ENCODE results near the gene GPR146. TPM values are rescaled to one million over a fixed set of nuclear protein-coding genes. Genes with fewer than 3 reads are reported as not detected.

GPR146 gene
- total RNA-seq, 1 experiment from 2014 or later, result 0.95 TPM

GRCh38 chr7:1085266-1085665, 40.9 kb downstream of the GPR146 start:
- Histone ChIP-seq H3K27ac (ENCODE audit: low read depth, low read length, poor library complexity, severe bottlenecking) (no peak overlapping the region), H3K9me3 (ENCODE audit: low read depth, low read length, poor library complexity, severe bottlenecking) (no peaks in the 10 kb centered on the region), H3K4me3 (ENCODE audit: low read depth, low read length, poor library complexity, severe bottlenecking) (no peak overlapping the region), H3K27me3 (replicated peaks; ENCODE audit: insufficient read depth, low read depth, low read length, poor library complexity) (no peaks in the 10 kb centered on the region), H3K36me3 (ENCODE audit: insufficient read depth, low read length, poor library complexity, severe bottlenecking) (no peaks in the 10 kb centered on the region), H3K4me1 (ENCODE audit: insufficient read depth, low read length, poor library complexity, severe bottlenecking) (peaks cover 12% of the 10 kb centered on the region)
- POLR2A ChIA-PET (ENCODE audit: low non-redundant PET), result no interaction called here
- CTCF ChIA-PET, result no interaction called here
- DNase-seq (ENCODE audit: low spot score), result no peak
- intact Hi-C loops (cut with micrococcal nuclease; ENCODE audit: unreplicated experiment), result no loop called here
- no TSS peak for BruUV-seq (replicated peaks)
- no peak for TF ChIP-seq EZH2 (IDR thresholded peaks at IDR 0.05; ENCODE audit: borderline replicate concordance, low read depth, low read length, poor library complexity, severe bottlenecking)
- no peak for TF ChIP-seq CTCF (conservative IDR thresholded peaks at IDR 0.05; ENCODE audit: low read depth, low read length)

- no TSS peak for BruUV-seq (replicated peaks)
- Histone ChIP-seq H3K4me3 (ENCODE audit: low read depth, low read length, poor library complexity, severe bottlenecking) (no peak overlapping the region), H3K27me3 (replicated peaks; ENCODE audit: insufficient read depth, low read depth, low read length, poor library complexity) (no peaks in the 10 kb centered on the region), H3K36me3 (ENCODE audit: insufficient read depth, low read length, poor library complexity, severe bottlenecking) (no peaks in the 10 kb centered on the region), H3K27ac (ENCODE audit: low read depth, low read length, poor library complexity, severe bottlenecking) (no peak overlapping the region), H3K4me1 (ENCODE audit: insufficient read depth, low read length, poor library complexity, severe bottlenecking) (peaks cover 12% of the 10 kb centered on the region), H3K9me3 (ENCODE audit: low read depth, low read length, poor library complexity, severe bottlenecking) (no peaks in the 10 kb centered on the region)
- ChIA-PET CTCF (interaction anchor here (0.6 to 1.0 kb wide), 5 partner anchors 11 to 31 kb away, joined by 3 to 6 read pairs (median 4); no protein-coding TSS in a partner anchor), POLR2A (ENCODE audit: low non-redundant PET) (no interaction called here)
- TF ChIP-seq EZH2 (IDR thresholded peaks at IDR 0.05; ENCODE audit: borderline replicate concordance, low read depth, low read length, poor library complexity, severe bottlenecking) (no peak), CTCF (conservative IDR thresholded peaks at IDR 0.05; ENCODE audit: low read depth, low read length) (no peak)
- no peak for DNase-seq (ENCODE audit: low spot score)
- intact Hi-C loops (cut with micrococcal nuclease; ENCODE audit: unreplicated experiment), result no loop called here
These were observed 41.6 kb downstream of the GPR146 start for GRCh38 chr7:1085910-1086421.

DNA sequence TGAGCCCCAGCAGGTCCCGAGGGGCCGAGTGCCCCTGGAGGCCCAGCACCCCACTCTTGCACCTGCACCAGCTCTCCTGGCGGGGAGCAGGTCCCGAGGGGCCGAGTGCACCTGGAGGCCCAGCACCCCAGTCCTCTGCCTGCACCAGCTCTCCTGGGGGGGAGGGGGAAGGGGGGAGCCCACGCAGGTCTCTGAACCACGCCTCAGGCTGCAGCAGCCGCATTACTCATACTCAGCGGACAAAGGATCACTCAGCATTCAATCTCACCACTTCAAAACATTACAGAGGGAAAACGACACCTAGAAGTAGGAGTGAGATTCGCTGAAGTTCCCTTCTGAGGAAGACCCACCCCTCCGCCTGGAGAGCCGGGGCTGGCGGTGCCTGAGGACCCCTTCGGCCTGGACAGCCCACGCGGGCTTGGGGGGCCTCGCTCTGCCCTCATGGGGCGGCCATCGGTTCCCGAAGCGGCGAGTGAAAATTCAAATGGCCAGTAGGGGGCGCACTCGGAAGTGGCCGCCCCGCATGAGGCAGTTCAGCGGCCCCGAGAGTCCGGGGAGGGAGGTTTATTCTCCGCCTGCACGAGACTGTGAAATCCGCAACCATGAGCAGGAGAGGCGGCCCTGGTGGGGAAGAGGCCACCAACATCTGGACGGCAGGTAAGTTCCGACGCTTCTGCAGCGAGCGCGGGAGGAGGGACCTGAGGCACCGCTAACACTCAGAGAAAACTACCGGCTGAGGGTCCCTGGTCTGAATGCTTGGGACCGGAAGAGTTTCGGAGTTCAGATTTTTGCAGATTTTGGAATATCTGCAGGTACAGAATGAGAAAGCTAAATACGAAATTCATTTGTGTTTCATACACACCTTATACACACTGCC, 42.5 kb downstream of the GPR146 start:
- Histone ChIP-seq H3K27ac (ENCODE audit: low read depth, low read length, poor library complexity, severe bottlenecking) (peak overlapping the region; percentile 22), H3K36me3 (ENCODE audit: insufficient read depth, low read length, poor library complexity, severe bottlenecking) (no peaks in the 10 kb centered on the region), H3K27me3 (replicated peaks; ENCODE audit: insufficient read depth, low read depth, low read length, poor library complexity) (no peaks in the 10 kb centered on the region), H3K4me3 (ENCODE audit: low read depth, low read length, poor library complexity, severe bottlenecking) (peak overlapping the region; percentile 25), H3K4me1 (ENCODE audit: insufficient read depth, low read length, poor library complexity, severe bottlenecking) (peaks cover 12% of the 10 kb centered on the region), H3K9me3 (ENCODE audit: low read depth, low read length, poor library complexity, severe bottlenecking) (no peaks in the 10 kb centered on the region)
- CTCF ChIA-PET, result interaction anchor here (0.6 to 1.0 kb wide), 4 partner anchors 11 to 32 kb away, joined by 3 to 6 read pairs (median 5); no protein-coding TSS in a partner anchor
- POLR2A ChIA-PET (ENCODE audit: low non-redundant PET), result no interaction called here
- TF ChIP-seq CTCF (conservative IDR thresholded peaks at IDR 0.05; ENCODE audit: low read depth, low read length) (peak; percentile 97), EZH2 (IDR thresholded peaks at IDR 0.05; ENCODE audit: borderline replicate concordance, low read depth, low read length, poor library complexity, severe bottlenecking) (no peak)
- DNase-seq (ENCODE audit: low spot score), result peak; percentile 80
- intact Hi-C loops (cut with micrococcal nuclease; ENCODE audit: unreplicated experiment), result no loop called here
- no TSS peak for BruUV-seq (replicated peaks)

Measured in A673 (cell line).